Measurements from ENCODE around the gene FAF1.

GRCh38 chr1:50423670-50424000 lies 536.4 kb downstream of the FAF1 start:
- TF ChIP-seq CTCF (IDR thresholded peaks at IDR 0.05) = no peak
- no peak for TF ChIP-seq EP300 (IDR thresholded peaks at IDR 0.05)

All from ovary (tissue), 3 donors.